Dermis blood vessel endothelial cell (primary cell): ENCODE results near the gene NSMF. TPM values are rescaled to one million over a fixed set of nuclear protein-coding genes. Genes with fewer than 3 reads are reported as not detected.
A peak's percentile ranks its signal among the peaks of the same experiment; 100 is the strongest.

Experiments
- DNase-seq: peaks from one replicate; pipeline ENCODE4 v3.0.0; 2010
- total RNA-seq: library from RNA; depleted of rRNA; stranded (reverse); fragments of >200 nt; gene quantifications from 2 replicates; pipeline ENCODE4 v1.2.3, GENCODE V29; 2014

Gene NSMF, protein sequence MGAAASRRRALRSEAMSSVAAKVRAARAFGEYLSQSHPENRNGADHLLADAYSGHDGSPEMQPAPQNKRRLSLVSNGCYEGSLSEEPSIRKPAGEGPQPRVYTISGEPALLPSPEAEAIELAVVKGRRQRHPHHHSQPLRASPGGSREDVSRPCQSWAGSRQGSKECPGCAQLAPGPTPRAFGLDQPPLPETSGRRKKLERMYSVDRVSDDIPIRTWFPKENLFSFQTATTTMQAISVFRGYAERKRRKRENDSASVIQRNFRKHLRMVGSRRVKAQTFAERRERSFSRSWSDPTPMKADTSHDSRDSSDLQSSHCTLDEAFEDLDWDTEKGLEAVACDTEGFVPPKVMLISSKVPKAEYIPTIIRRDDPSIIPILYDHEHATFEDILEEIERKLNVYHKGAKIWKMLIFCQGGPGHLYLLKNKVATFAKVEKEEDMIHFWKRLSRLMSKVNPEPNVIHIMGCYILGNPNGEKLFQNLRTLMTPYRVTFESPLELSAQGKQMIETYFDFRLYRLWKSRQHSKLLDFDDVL
- 32.7 and 32.8 TPM in 2 replicates for total RNA-seq

DNA sequence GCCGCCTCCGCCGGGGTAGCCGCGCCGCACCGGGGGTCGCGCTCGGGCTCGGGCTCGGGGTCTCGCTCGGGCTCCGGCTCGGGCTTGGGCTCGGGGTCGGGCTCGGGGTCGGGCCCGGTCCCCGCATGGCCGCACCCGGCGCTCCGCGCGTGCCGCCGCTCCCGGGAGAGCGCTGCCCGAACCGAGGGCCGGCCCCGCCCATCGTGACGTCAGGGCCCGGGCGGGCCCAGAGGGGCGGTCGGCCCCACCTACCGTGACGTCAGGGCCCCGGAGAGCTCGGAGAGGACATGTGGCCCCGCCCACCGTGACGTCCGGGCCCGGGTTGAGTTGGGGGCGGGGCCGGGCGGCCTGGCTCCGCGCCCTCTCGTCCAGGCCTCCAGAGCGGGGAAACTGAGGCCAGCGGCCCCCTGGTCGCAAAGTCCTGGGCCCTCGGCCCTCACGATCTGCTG is at the start of gene NSMF:
Gene NSMF, minus strand, starts transcription at position 183 of the 449 bp plus-strand sequence. CDS start 232 bp downstream, outside the sequence.
- peak; percentile 94 for DNase-seq

DNA sequence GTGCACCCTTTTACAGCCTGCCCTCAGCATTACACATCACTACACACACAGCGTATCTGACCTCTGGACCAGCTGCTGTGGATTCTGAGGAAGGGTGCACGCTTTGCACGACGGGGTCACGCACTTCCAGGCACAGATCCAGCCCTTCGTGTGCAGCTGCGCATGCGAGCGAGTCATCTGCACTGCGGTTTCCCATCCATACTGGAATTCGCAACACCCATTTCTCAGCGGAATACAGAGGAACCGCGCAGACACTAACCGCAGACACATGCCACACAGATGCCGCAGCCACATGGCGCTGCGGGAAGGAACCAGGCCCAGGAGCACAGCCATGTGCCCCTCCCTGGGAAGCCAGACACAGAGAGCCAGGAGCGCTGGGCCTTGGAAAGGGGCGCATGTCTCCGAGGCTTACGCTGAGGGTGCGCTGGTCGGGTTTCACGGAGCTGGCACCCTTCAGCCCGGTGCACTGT is 47.6 kb upstream of the NSMF start:
- DNase-seq = no peak

DNA sequence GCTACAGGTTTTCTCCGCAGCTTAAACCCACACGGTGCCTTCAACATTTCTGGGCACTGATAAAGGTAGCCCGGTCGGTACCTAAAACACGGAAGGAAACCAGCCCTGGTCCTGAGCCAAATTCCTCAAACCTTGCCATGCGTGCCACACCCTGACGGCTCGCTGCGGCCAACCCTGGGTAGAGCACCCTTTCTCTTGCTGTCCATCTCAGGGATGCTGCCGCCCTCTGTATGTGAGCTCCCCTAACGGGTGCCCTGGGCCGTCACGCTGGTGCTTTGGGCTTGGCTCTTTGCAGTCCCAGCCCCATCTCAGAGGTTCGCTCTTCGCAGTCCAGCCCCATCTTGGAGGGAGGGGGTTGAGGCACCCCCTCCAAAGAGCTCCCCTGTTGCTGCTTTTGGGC is 47.1 kb upstream of the NSMF start:
- DNase-seq = no peak

DNA sequence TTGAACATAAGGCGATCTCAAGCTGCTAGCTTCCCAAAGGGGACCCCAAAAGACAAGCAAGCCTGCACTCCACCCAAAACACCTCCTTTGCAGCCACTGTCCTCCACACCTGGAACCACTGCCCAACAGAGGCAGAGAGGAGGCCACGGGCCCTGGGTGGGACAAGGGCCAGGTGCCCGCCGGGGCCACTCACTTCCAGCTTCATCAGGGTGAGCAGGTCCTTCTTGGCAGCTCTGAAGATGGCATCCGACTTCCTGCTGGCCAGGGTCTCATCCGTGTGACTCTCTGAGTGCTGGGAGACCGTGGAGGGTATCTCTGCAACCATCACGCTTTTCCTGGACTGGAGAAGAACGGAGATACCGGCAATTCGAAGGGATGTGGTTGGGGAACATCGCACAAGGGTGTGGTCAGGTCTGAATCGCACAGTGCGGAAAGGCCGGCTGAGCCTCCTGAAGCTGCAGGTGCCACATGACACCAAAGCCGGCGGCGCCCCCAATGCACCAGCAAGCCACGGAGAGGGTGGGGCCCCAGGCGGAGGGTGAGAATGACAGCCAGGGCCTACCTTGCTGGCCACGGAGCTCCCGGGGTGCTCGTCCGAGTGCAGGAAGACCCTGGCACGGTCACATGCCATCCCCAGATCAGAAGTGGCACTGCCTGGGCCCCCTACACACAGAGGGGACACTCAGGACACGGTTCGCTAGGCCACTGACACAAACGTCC is 46.4 kb upstream of the NSMF start:
- DNase-seq = no peak

DNA sequence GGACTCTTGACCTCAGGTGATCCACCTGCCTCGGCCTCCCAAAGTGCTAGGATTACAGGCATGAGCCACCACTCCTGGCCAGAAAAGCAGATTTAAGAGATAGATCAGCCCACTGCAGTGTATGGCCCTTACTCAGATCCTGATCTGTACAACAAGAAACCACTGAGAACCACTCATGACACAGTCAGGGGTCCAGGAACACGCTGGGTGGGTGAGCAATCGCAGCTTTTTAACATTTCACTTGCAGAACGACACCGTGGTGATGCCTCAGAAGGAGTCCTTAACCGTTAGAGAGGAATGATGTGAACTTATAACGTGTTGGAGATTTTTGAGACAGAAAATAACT is 45.3 kb upstream of the NSMF start:
- DNase-seq = no peak

DNA sequence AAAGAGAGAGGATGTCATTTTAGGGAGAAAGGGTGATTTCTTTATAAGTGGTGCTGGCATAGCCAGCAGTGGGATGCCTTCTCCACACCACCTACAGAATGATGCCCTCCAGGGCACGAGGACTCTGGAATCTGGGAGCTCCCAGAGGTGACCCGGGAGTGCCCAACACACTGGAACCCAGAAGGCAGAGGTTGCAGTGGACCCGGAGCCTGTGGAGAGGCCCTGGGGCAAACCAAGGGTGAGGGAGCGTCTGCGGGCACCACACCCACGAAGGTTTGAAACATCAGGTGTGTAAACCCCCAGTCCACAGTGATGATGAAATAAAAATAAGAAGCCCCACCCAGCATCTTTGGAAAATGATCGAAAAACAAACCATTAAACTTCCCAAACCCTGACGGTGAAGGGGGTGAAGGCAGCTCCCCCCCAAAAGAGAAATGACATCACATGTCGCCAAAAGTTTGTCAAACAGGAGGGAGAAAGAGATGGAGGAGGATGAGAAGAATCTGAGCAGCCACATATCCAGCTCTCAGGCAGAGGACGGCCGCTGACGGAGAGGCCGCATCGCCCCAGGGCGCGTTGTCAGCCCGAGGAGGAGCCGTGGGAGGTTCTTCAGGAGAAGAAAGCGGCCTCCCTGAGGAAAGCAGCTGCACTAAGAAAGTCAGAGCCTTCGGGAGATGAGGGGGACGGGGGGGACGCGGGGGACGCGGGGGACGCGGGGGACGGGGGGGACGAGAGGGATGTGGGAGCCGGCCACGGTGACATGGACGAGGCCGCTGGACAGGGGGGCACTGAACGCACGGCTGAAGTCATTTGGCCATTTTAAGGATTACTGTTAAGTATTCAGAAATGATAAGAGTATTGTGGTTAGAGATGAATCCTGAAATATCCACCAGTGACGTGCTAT is 43.1 kb upstream of the NSMF start:
- no peak for DNase-seq

DNA sequence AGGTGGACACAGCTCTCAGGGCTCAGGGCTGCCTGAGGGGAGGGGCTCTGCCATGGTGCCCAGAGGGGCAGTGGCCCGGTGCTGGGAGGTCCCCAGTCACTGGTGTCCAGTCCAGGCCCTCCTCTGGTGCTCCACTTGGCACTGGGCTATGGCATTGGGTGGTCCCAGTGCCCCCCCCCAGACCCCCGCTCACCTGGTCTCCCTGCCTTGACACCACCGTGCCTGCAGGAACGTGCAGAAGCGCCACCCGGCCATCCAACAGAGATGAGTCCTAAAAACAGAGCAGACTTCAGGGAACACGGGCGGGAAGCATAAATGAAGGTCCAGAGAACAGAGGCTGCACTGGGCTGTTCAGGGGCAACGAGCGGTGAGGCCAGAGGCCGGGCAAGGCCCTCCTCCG is 42.3 kb upstream of the NSMF start:
- no peak for DNase-seq

DNA sequence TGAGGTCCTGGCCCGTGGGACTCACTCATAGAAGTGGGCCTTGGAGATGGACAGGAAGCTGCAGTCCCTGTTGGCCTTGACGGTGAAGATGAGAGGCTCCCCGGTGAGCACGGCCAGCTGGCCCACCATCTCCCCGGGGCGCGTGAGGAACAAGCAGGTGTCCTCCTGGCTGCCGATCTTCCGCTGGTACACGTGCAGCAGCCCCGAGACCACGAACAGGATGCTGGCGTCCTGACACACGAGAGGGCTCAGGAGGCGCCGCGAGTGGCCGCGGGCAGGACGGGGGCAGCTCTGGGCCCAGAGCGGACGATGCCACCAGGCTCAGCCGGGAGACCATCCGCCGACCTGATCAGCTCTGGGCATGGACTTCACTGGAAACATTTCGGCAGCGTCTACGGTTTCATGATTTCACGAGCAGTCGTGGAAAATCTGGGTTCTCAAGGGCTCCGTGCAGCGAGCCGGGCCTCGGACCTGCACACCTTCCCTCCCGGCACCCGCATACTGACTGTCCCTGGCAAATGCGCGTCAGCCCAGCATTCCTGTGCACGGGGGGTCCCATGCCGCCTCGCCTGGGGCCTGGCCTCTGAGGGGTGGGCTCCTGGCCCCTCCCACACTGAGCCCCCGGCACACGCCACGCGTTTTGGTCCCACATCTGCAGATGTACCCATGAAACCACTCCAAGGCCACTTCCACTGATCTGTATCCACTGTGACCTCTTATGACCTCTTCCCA is 41.7 kb upstream of the NSMF start:
- no peak for DNase-seq

DNA sequence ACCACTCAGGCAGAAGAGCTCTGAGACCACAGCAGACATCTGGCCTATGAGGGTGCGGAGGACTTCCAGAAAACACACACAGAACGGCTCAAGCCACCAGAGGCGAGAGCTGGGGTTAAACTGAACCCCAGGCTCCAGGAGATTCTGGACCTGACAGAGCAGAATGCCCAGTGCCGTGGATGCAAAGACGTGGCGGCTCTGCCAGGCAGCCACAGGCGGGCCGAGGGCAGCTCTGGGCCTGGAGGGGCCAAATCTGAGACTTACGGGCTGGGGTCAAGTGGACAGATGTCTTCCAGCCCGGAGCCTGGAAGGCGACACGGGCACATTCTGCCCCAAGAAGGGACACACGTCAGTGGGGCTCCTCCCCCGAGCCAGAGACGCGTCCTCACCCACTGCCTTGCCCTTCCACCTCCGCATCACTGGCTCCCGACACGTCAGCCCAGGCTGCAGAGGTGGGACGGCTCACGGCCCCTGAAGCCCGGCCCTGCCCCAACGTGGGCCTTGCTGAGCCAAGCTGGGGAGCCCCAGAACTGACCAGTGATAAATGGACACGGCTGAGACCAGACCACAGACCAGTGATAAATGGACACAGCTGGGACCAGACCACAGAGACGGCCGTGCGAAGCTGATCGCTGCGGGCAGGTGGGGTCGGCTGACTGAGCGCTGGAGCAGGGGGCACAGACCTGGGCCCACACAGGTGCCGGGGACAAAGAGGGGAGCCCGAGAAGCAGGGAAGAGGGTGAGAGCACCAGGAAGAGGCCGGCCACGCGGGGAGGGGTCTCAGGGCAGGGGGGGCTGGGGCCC is 40.9 kb upstream of the NSMF start:
- DNase-seq = no peak

DNA sequence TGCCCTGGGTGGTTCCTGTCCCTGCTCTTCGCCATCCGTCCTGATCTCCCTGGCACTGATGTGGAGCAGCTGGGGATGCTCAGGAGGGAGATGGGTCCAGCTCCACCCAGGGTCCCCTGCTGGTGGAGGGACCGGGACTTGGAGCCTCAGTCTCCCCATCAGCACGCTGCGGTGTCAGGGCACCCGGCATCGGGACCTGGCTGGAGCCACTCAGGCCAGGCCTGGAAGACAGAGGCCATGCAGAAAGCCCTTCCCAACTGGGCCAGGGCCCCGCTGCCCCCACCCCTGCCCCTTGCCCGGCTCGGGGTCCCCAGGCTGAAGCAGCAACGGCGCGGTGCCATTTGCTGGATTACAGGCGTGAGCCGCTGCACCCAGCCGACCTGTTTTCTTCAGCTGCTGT is 40.3 kb upstream of the NSMF start:
- no peak for DNase-seq

DNA sequence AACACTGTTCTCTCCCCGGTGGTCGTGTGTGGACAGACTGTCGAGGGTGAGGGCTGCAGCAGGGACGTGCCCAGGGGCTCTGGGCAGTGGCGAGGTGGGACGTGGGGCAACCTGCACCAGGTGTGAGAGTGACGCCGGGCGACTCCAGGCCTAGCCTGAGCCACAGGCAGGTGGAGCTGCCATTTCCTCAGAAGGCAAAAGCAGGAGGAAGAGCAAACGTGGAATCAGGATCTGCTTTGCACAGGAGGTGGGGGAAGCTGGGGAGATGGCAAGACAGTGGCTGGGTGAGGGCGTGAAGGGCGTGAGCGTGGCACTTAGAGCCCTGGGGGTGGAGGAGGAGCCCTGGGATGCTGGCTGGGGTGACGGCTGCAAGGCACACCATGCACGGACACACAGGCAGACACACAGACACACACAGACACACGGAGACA is 39.6 kb upstream of the NSMF start:
- DNase-seq = no peak

DNA sequence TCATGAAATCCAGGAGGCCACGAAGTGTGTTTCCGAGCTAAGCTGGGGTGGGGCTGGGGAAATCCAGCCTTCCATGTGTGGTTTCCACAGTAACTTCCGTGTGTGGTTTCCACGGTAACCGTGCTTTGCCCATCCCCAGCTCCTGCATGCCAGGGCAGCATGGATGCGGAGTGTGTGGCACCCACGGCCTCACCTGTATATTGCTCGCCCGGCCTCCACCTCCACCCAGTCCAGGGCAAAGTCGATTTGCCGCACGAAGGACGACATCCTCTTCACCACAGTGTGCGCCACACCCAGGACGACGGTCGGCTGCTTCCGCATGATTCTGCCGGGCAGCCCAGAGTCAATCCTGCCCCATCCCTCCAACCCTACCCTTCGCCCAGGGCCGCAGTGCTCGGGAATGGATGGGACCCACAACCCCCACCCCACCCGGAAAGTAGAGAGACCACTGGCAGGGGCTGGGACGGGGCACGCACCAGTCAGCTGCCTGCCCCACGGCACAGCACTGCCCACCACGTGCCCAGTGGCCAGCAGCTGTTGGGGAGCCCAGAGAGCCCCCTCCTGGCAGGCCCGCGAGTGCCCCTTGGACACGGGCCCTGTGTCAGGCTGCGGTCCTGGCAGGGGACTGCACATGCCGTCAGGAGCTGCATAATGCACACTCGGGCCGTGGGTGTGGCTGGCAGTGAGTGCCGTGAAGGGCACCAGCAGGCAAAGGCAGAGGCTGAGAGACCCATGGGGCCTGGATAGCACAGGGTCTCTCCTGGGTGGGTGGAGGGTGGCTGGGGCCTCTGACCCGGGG is 39.0 kb upstream of the NSMF start:
- DNase-seq = no peak

DNA sequence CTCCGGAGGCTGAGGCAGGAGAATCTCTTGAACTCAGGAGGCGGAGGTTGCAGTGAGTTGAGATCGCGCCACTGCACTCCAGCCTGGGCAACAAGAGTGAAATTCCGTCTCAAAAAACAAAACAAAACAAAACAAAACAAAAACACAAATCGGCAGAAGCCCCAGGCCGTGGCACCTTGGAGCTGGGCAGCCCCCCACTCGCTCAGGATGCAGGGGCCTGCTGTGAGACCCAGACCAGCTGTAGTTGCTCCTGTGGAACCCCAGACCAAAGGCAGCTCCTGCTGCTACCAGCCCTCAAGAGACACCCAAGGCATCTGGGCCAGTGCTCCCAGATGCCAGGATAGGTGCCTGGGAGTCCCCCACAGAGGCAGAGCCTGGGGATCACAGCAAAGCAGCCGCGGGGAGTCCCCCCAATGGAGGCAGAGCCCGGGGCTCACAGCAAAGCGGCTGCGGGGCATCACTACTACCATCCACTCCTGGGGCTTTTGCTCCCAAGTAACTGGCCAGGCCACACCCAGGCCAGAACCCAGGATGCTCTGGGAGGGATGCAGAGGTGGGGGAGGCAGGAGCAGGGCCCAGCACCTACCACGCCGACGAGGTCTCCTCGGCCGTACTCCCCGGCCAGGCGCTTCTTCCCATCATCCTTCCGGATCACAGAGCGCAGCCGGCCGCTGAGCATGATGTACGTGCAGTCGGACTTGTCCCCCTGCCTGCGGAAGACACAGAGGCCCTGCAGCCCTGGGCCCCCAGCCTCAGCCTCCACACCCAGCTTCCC is 37.7 kb upstream of the NSMF start:
- no peak for DNase-seq

DNA sequence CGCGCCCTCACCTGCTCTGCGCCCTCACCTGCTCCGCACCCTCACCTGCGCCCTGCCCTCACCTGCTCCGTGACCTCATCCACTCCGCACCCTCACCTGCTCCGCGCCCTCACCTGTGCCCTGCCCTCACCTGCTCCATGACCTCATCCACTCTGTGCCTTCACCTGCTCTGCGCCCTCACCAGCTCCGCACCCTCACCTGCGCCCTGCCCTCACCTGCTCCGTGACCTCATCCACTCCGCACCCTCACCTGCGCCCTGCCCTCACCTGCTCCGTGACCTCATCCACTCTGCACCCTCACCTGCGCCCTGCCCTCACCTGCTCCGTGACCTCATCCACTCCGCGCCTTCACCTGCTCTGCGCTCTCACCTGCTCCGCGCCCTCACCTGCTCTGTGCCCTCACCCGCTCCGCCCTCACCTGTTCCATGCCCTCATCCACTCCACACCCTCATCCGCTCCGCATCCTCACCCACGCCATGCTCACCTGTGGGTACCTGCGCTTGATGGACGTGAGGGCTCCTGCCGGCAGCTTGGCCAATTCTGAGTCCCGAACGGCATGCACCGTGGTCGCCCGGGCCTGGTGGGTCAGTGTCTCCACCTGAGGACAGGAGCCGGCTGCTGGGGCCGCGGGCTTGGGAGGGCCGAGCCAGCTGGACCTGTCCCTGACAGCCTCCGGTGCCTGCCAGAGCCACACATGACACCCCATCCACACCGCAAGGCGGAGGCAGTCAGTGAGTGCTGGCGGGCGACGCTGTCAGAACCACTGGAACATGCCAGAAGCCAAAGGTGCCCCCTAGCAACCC is 35.6 kb upstream of the NSMF start:
- no peak for DNase-seq

DNA sequence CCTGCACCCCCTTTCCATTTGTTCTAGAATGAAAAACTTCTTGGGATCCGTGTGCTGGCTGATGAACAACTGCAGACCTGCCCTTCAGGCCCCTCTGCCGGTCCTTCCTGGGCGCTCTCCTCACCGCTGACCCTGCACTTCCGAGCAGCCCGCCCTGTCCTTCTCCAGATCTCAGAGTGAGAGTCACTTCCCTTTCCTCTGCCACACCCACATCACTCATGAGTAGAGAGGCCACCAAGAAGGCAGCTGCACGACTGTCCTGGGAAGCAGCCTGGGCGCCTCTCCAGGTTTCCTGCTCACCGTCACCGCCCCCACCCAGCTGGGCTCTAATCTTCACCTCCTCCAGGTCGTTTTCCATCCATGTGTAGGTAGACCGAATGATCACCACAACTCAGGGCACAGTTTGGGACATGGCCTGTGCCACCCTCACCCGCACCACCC is 35.0 kb upstream of the NSMF start:
- DNase-seq = peak; percentile 26

DNA sequence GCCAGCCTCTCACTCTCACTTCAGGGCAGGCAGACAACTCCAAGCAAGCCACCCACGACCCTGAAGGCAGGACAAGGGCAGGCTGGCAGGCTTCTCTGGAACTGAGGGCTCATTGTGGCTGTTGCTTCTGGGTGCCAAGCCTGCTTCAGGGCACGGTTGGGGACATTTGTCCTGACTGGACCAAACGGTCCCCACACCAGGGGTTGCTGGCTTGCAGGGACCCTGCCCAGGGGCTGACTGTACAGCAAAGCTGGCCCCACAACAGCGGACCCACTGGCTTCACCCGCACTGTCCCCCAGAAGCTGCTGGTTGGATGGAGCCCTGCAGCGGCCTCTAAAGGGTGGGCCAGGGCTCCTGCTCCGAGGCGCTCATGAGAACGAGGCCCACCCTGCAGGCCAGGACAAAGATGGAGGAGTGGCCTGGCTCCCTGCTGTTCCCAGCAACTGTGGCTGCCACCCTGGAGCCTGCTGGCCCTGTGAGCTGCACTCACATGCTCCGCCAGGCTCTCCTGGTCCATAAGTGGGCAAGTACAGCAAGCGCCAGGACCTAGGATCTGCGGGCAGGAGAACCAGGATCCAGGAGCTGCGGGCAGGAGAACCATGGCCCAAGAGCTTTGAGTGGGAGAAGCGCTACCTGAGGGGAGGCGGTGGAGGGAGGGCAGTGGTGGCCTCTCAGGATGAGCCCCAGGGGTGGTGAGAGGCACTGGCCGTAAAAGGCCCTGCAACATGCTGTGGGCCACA is 34.4 kb upstream of the NSMF start:
- no peak for DNase-seq

DNA sequence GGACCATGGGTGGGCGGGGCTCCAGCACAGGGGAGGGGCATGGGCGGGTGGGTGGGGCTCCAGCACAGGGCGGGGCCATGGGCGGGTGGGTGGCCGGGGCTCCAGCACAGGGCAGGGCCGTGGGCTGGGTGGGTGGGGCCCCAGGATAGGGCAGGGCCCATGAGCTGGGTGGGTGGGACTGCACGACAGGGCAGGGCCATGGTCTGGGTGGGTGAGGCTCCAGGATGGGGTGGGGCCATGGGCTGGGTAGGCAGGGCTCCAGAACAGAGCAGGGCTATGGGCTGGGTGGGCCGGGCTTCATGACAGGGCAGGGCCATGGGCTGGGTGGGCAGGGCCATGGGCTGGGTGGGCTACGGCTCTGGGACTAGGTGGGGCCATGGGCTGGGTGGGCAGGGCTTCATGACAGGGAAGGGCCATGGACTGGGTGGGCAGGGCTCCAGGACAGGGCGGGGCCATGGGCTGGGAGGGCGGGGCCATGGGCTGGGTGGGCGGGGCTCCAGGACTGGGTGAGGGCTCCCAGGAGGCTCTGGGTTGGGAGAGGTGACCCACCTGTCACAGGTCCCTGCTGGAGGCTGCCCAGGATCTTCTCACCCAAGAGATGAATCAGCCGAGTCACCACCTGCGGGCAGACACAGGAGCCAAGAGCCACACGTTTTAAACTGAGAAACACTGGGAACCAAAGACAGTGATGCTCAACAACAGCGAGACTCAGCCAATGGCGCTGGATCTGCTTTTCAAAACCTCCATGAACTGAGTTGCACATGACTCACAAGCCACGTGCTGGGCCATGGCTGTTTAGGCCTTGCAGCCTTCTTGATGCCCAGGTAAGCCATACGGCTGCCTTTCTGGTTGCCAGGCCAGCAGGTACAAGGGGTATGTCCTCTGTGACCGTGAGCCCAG is 33.6 kb upstream of the NSMF start:
- no peak for DNase-seq
